Activated B cell treated with CpG ODN at 0.5 μM for 24 hours (primary cell): ENCODE measurements around the gene FILIP1. TPM values are rescaled to one million over a fixed set of nuclear protein-coding genes. Genes with fewer than 3 reads are reported as not detected.

Source experiments
- ATAC-seq: fragments of 200-7000 bp; cut with Tn5 transposase; one replicate; pipeline ENCODE4 v1.10.0; 2021; ENCODE audit warnings: low read depth, mild to moderate bottlenecking, moderate library complexity
- CTCF ChIA-PET: fragments of 350-600 bp; sonication (Branson Sonifier 250); formaldehyde crosslinking; loops from one replicate; lab custom pipeline; 2021; ENCODE audit warnings: antibody characterized with exemption; lab: Charles Lee
- POLR2A ChIA-PET: fragments of 350-600 bp; sonication (Branson Sonifier 250); formaldehyde crosslinking; loops from one replicate; lab custom pipeline; 2021; ENCODE audit warnings: antibody characterized with exemption; lab: Charles Lee
- DNase-seq: peaks from one replicate; pipeline ENCODE4 v3.0.0; 2022
- H3K27ac Mint-ChIP-seq: one replicate; pipeline ENCODE4 v1.8.0; 2020; ENCODE audit warnings: mixed read lengths
- H3K27me3 Mint-ChIP-seq: one replicate; pipeline ENCODE4 v1.8.0; 2021; ENCODE audit warnings: mixed read lengths
- H3K36me3 Mint-ChIP-seq: one replicate; pipeline ENCODE4 v1.8.0; 2021; ENCODE audit warnings: low read depth, mixed read lengths
- H3K4me1 Mint-ChIP-seq: one replicate; pipeline ENCODE4 v1.8.0; 2021; ENCODE audit warnings: mixed read lengths
- H3K4me3 Mint-ChIP-seq: one replicate; pipeline ENCODE4 v1.8.0; 2020; ENCODE audit warnings: mild to moderate bottlenecking, mixed read lengths
- H3K9me3 Mint-ChIP-seq: one replicate; pipeline ENCODE4 v1.8.0; 2020; ENCODE audit warnings: mixed read lengths
- CTCF ChIP-seq: fragments of 200-600 bp; IDR thresholded peaks from one replicate; pipeline ENCODE4 v1.8.0; 2022; ENCODE audit warnings: antibody characterized with exemption, mild to moderate bottlenecking
- intact Hi-C: fragments of 100-400 bp; cut with micrococcal nuclease; formaldehyde crosslinking; loops from one replicate; pipeline ENCODE4 v1.15.1; 2024
- total RNA-seq: library from RNA; stranded (reverse); gene quantifications from 2 replicates; pipeline ENCODE4 v1.2.3, GENCODE V29; 2022

The FILIP1 gene, protein sequence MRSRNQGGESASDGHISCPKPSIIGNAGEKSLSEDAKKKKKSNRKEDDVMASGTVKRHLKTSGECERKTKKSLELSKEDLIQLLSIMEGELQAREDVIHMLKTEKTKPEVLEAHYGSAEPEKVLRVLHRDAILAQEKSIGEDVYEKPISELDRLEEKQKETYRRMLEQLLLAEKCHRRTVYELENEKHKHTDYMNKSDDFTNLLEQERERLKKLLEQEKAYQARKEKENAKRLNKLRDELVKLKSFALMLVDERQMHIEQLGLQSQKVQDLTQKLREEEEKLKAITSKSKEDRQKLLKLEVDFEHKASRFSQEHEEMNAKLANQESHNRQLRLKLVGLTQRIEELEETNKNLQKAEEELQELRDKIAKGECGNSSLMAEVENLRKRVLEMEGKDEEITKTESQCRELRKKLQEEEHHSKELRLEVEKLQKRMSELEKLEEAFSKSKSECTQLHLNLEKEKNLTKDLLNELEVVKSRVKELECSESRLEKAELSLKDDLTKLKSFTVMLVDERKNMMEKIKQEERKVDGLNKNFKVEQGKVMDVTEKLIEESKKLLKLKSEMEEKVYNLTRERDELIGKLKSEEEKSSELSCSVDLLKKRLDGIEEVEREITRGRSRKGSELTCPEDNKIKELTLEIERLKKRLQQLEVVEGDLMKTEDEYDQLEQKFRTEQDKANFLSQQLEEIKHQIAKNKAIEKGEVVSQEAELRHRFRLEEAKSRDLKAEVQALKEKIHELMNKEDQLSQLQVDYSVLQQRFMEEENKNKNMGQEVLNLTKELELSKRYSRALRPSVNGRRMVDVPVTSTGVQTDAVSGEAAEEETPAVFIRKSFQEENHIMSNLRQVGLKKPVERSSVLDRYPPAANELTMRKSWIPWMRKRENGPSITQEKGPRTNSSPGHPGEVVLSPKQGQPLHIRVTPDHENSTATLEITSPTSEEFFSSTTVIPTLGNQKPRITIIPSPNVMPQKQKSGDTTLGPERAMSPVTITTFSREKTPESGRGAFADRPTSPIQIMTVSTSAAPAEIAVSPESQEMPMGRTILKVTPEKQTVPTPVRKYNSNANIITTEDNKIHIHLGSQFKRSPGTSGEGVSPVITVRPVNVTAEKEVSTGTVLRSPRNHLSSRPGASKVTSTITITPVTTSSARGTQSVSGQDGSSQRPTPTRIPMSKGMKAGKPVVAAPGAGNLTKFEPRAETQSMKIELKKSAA (N-terminal part only)
- not detected in 2 replicates for total RNA-seq

DNA sequence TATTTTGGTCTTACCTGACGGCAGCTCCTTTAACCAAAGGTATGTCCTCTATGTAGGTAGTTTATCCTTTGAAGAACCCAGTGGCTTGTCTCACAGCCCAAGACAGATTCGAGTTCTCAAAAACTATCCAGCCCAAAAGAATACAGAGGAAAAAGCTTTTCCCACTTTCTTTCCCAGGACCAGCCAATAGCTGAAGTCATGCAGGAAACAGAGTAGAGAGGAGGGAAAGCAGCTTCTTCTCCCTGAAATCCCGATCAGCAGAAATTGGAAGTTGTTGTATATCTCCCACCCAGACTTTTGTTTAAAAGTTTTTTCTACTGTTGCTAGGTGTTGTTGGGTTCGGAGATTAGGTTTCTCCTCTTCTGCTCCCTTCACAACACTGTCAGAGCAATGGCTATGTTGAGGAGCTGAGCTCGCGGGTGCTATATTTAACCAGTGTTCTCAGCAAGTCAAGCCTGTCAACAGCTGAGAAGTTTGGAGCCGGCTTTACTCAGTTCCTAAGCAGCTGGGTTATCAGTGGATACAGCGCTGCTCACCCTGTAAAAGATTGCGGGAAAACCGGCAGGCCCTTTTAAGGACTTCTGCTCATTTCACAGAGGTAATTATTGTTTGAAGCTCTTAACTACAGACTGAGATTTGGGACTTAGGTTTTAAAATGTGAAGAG is at the start of gene FILIP1:
TSS of gene FILIP1 (minus strand) at position 401 of the 665 bp plus-strand sequence. CDS start 78,828 bp downstream, outside the sequence.
- intact Hi-C loops = no loop called here
- H3K27ac Mint-ChIP-seq = no peak within 1 kb of the TSS

GRCh38 chr6:75543311-75543710 is 49.7 kb upstream of the FILIP1 start:
- ATAC-seq = no peak
- ChIA-PET POLR2A (no interaction called here), CTCF (no interaction called here)
- H3K27me3 Mint-ChIP-seq = peaks cover 13% of the 10 kb centered on the region
- no peak overlapping the region for H3K4me3 Mint-ChIP-seq
- H3K9me3 Mint-ChIP-seq = peaks cover 4% of the 10 kb centered on the region
- intact Hi-C loops = no loop called here
- TF ChIP-seq CTCF = no peak
- H3K27ac Mint-ChIP-seq = no peak overlapping the region
- H3K36me3 Mint-ChIP-seq = no peaks in the 10 kb centered on the region
- no peak for DNase-seq
- H3K4me1 Mint-ChIP-seq = no peaks in the 10 kb centered on the region

More for the DNA sequence above, at the start of gene FILIP1:
- Mint-ChIP-seq H3K27me3 (peaks cover 19% of the 10 kb centered on the region), H3K9me3 (no peaks in the 10 kb centered on the region), H3K4me1 (peaks cover 2% of the 10 kb centered on the region), H3K4me3 (no peak within 1 kb of the TSS), H3K36me3 (no peaks in the 10 kb centered on the region)
- DNase-seq (no peak), ATAC-seq (no peak)
- TF ChIP-seq CTCF = no peak
- ChIA-PET POLR2A (no interaction called here), CTCF (no interaction called here)

- intact Hi-C loops = no loop called here
- Mint-ChIP-seq H3K4me3 (no peak overlapping the region), H3K9me3 (peaks cover 4% of the 10 kb centered on the region)
Observed at GRCh38 chr6:75539136-75539535, 45.5 kb upstream of the FILIP1 start.

DNA sequence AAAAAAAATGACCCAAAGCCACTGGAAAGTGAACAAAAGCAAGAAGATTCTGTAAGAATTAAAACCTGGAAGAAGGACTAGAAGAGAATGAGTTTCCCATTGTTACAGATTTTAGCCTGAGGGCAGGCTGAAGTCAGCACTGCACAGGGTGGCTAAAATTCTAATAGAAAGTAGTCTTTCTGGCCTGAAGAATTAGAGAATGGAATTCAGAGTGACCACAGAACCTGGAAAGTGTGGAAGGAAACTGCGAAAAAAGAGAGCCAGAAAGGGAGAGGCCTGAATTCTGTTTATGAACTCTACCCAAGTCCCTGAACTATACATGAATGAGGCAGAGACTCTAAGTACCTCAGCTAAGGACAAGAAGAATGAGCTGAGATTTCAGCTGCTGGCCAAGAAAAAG is 38.9 kb upstream of the FILIP1 start:
- peaks cover 21% of the 10 kb centered on the region for H3K27me3 Mint-ChIP-seq
- no peak for TF ChIP-seq CTCF
- intact Hi-C loops = no loop called here
- no peaks in the 10 kb centered on the region for H3K36me3 Mint-ChIP-seq
- CTCF ChIA-PET = no interaction called here
- H3K27ac Mint-ChIP-seq = no peak overlapping the region
- no peaks in the 10 kb centered on the region for H3K4me1 Mint-ChIP-seq
- no peak overlapping the region for H3K4me3 Mint-ChIP-seq
- ATAC-seq (no peak), DNase-seq (no peak)
- H3K9me3 Mint-ChIP-seq = no peaks in the 10 kb centered on the region
- POLR2A ChIA-PET = no interaction called here

More at GRCh38 chr6:75539136-75539535, 45.5 kb upstream of the FILIP1 start:
- DNase-seq (no peak), ATAC-seq (no peak)
- ChIA-PET CTCF (no interaction called here), POLR2A (no interaction called here)
- Mint-ChIP-seq H3K4me1 (no peaks in the 10 kb centered on the region), H3K27ac (no peak overlapping the region), H3K27me3 (peaks cover 16% of the 10 kb centered on the region), H3K36me3 (no peaks in the 10 kb centered on the region)
- TF ChIP-seq CTCF = no peak
